H1 (cell line): ENCODE data around the gene ATG16L2.

Source experiments
- POLR2A ChIP-seq, 2 experiments: IDR thresholded peaks; 1 replicate in 1 of 2; 2 replicates in 1 of 2; pipeline ENCODE4 v1.6.1; 2011; ENCODE audit warnings: low read depth in 2 of 2, low read length in 2 of 2, mild to moderate bottlenecking in 2 of 2; ENCODE audit errors: control extremely low read depth in 1 of 2
- RAD21 ChIP-seq, 2 experiments: IDR thresholded peaks in 1 of 2; conservative IDR thresholded peaks in 1 of 2; 2 replicates each; pipeline ENCODE4 v1.6.1; 2011; ENCODE audit warnings: low read depth in 2 of 2, low read length in 2 of 2, improper control_type of control experiment in 1 of 2, inconsistent platforms in 1 of 2, mild to moderate bottlenecking in 1 of 2, moderate library complexity in 1 of 2
- TAF7 ChIP-seq: optimal IDR thresholded peaks from 2 replicates; pipeline ENCODE3; 2011; ENCODE audit warnings: low read depth, mild to moderate bottlenecking, inconsistent platforms, low read length, moderate library complexity, borderline replicate concordance
- TF ChIP-seq, protein P1 (sequence below): IDR thresholded peaks from 2 replicates; pipeline ENCODE4 v1.6.1; 2011; ENCODE audit warnings: low read depth, mild to moderate bottlenecking, low read length; ENCODE audit not compliant: insufficient read depth

DNA sequence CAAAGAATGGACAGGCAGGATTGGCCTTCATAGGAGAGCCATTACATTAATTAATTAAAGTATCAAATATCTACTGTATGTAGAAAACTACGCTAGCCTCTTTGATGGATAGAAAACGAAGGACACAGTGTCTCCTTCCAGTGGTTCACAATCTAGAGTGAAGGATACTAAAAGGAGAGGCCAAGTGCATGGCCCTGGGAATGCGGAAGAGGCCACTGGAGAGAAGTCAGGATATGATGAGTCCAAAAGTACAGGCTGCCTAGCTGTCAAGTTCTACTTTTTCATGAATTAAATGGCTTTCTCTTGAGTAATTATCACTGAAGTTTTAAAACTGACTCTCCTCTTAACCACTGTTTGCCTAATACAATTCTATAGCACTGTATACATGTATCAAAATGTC is 41.9 kb downstream of the ATG16L2 start:
- TF ChIP-seq POLR2A (IDR thresholded peaks at IDR 0.05; ENCODE audit: control extremely low read depth in 1 of 2, low read depth in 2 of 2, low read length in 2 of 2) (no peak), RAD21 (IDR thresholded peaks at IDR 0.05 in 1 of 2, conservative IDR thresholded peaks at IDR 0.05 in 1 of 2; ENCODE audit: low read depth in 2 of 2, low read length in 2 of 2) (no peak), TAF7 (no peak)
- TF ChIP-seq, protein P1, sequence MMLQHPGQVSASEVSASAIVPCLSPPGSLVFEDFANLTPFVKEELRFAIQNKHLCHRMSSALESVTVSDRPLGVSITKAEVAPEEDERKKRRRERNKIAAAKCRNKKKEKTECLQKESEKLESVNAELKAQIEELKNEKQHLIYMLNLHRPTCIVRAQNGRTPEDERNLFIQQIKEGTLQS, result no peak
